BJ (cell line): Measurements from ENCODE around the gene SRF. TPM values are rescaled to one million over a fixed set of nuclear protein-coding genes. Genes with fewer than 3 reads are reported as not detected.

ENCODE experiments used
- CTCF ChIA-PET: fragments of 350-600 bp; formaldehyde crosslinking; extraction: SDS; loops from one replicate; lab custom pipeline; 2021; ENCODE audit warnings: antibody characterized with exemption, inconsistent platforms; lab: Yijun Ruan, JAX
- POLR2A ChIA-PET: fragments of 300-600 bp; sonication (Branson Sonifier 250); formaldehyde crosslinking; extraction: SDS; loops from one replicate; lab custom pipeline; 2021; ENCODE audit warnings: antibody characterized with exemption; lab: Charles Lee
- DNase-seq: peaks from one replicate; pipeline ENCODE4 v3.0.0-alpha.2; 2011; ENCODE audit warnings: low read depth
- H3K27me3 ChIP-seq: 2 replicates; pipeline ENCODE4 v1.6.0; 2011; ENCODE audit warnings: low read length; ENCODE audit not compliant: control insufficient read depth, insufficient read depth
- H3K36me3 ChIP-seq: 2 replicates; pipeline ENCODE4 v1.5.1; 2011; ENCODE audit warnings: low read length; ENCODE audit not compliant: control insufficient read depth, insufficient read depth
- H3K4me3 ChIP-seq: 2 replicates; pipeline ENCODE4 v1.5.1; 2011; ENCODE audit warnings: low read depth, mild to moderate bottlenecking, control low read depth, low read length
- CTCF ChIP-seq: IDR thresholded peaks from 2 replicates; pipeline ENCODE4 v1.5.1; 2011; ENCODE audit warnings: low read depth, mild to moderate bottlenecking, control low read depth, inconsistent platforms, low read length, moderate library complexity; ENCODE audit not compliant: insufficient read depth
- polyA plus RNA-seq: library from polyadenylated mRNA; depleted of rRNA; stranded (reverse); fragments of >200 nt; gene quantifications from 2 replicates; pipeline ENCODE4 v1.2.3, GENCODE V29; 2011

Gene SRF
- polyA plus RNA-seq, 1 experiment, result 50.5 TPM

- DNase-seq, result no peak
- H3K27me3 ChIP-seq, result no peaks in the 10 kb centered on the region
- H3K4me3 ChIP-seq, result no peak overlapping the region
- no peak for TF ChIP-seq CTCF
- POLR2A ChIA-PET, result no interaction called here
- CTCF ChIA-PET, result interaction anchor here (0.6 to 2.5 kb wide), 3 partner anchors 12 to 1114 kb away, joined by 3 to 15 read pairs (median 3); partner anchors contain the start of gene DNPH1
- peaks cover 19% of the 10 kb centered on the region for H3K36me3 ChIP-seq
Measured at GRCh38 chr6:43217351-43217750, 46.3 kb downstream of the SRF start.

GRCh38 chr6:43219119-43219518, 48.0 kb downstream of the SRF start:
- POLR2A ChIA-PET, result no interaction called here

GRCh38 chr6:43219814-43220213, 48.7 kb downstream of the SRF start:
- no peak for DNase-seq
- Histone ChIP-seq H3K4me3 (no peak overlapping the region), H3K36me3 (peaks cover 20% of the 10 kb centered on the region), H3K27me3 (no peaks in the 10 kb centered on the region)
- TF ChIP-seq CTCF, result no peak
- POLR2A ChIA-PET, result no interaction called here
- CTCF ChIA-PET, result interaction anchor here (3.6 kb wide), 1 partner anchor 10 kb away, joined by 27 read pairs; the partner anchor contains the start of gene DNPH1

More at GRCh38 chr6:43219119-43219518, 48.0 kb downstream of the SRF start:
- no peak for TF ChIP-seq CTCF
- Histone ChIP-seq H3K4me3 (no peak overlapping the region), H3K27me3 (no peaks in the 10 kb centered on the region), H3K36me3 (peaks cover 20% of the 10 kb centered on the region)
- DNase-seq, result no peak
- CTCF ChIA-PET, result interaction anchor here (3.6 kb wide), 1 partner anchor 11 kb away, joined by 27 read pairs; the partner anchor contains the start of gene DNPH1

- TF ChIP-seq CTCF, result no peak
- Histone ChIP-seq H3K27me3 (no peaks in the 10 kb centered on the region), H3K4me3 (no peak overlapping the region), H3K36me3 (peaks cover 20% of the 10 kb centered on the region)
- DNase-seq, result no peak
- POLR2A ChIA-PET, result no interaction called here
- CTCF ChIA-PET, result interaction anchor here (0.5 to 3.6 kb wide), 2 partner anchors 9 to 1048 kb away, joined by 3 to 27 read pairs; partner anchors contain the start of gene DNPH1
Measured at GRCh38 chr6:43220439-43220951, 49.4 kb downstream of the SRF start.

GRCh38 chr6:43221046-43221972, 50.2 kb downstream of the SRF start:
- no peak for DNase-seq
- no peak overlapping the region for H3K4me3 ChIP-seq
- ChIA-PET CTCF (interaction anchor here (0.5 to 3.6 kb wide), 3 partner anchors 9 to 1047 kb away, joined by 3 to 27 read pairs (median 3); partner anchors contain the start of gene DNPH1), POLR2A (no interaction called here)
- no peak for TF ChIP-seq CTCF
- no peaks in the 10 kb centered on the region for H3K27me3 ChIP-seq
- peaks cover 16% of the 10 kb centered on the region for H3K36me3 ChIP-seq
